OCI-LY1 (cell line): ENCODE data around the gene FMC1.

Experiments used
- H2AFZ ChIP-seq: fragments of 200-600 bp; sonication (generic), shearing (Covaris generic); 2 replicates; pipeline ENCODE4 v1.6.0; 2014; ENCODE audit warnings: antibody characterized with exemption, mild to moderate bottlenecking, low read length
- H3F3A ChIP-seq: fragments of 200-600 bp; sonication (generic), shearing (Covaris generic); 2 replicates; pipeline ENCODE4 v1.6.0; 2014; ENCODE audit warnings: mild to moderate bottlenecking, antibody characterized with exemption, low read length, moderate library complexity; ENCODE audit not compliant: insufficient read depth
- H3K27ac ChIP-seq: fragments of 200-600 bp; sonication (generic); 2 replicates; pipeline ENCODE4 v1.5.1; 2014; ENCODE audit warnings: low read length, mixed run types, mild to moderate bottlenecking, low read depth; ENCODE audit not compliant: poor library complexity, severe bottlenecking
- H3K27me3 ChIP-seq: fragments of 200-600 bp; sonication (generic); 2 replicates; pipeline ENCODE4 v1.6.0; 2014; ENCODE audit warnings: antibody characterized with exemption, mild to moderate bottlenecking, low read length, moderate library complexity; ENCODE audit not compliant: insufficient read depth
- H3K36me3 ChIP-seq: fragments of 200-600 bp; sonication (generic); 2 replicates; pipeline ENCODE4 v1.6.1; 2014; ENCODE audit warnings: mild to moderate bottlenecking, antibody characterized with exemption, low read length, moderate library complexity, mixed read lengths; ENCODE audit not compliant: insufficient read depth
- H3K4me1 ChIP-seq: fragments of 200-600 bp; sonication (generic); 2 replicates; pipeline ENCODE4 v1.5.1; 2014; ENCODE audit warnings: mild to moderate bottlenecking, low read length, moderate library complexity; ENCODE audit not compliant: insufficient read depth, severe bottlenecking
- H3K4me2 ChIP-seq: fragments of 200-600 bp; sonication (generic), shearing (Covaris generic); 2 replicates; pipeline ENCODE4 v1.6.1; 2014; ENCODE audit warnings: low read length
- H3K4me3 ChIP-seq: fragments of 200-600 bp; sonication (generic); 2 replicates; pipeline ENCODE4 v1.5.1; 2014; ENCODE audit warnings: low read length, low read depth, mild to moderate bottlenecking, mixed read lengths; ENCODE audit not compliant: poor library complexity, severe bottlenecking
- H3K79me2 ChIP-seq: fragments of 200-600 bp; shearing (Covaris generic); 2 replicates; pipeline ENCODE4 v1.6.1; 2016; ENCODE audit warnings: mixed run types, low read length, mixed read lengths; ENCODE audit not compliant: insufficient read depth
- H3K9ac ChIP-seq: fragments of 200-600 bp; sonication (generic), shearing (Covaris generic); 2 replicates; pipeline ENCODE4 v1.6.1; 2014; ENCODE audit warnings: mild to moderate bottlenecking, low read length, mixed read lengths
- H3K9me2 ChIP-seq: fragments of 200-600 bp; sonication (generic), shearing (Covaris generic); 2 replicates; pipeline ENCODE4 v1.6.1; 2014; ENCODE audit warnings: low read depth, mild to moderate bottlenecking, low read length, mixed read lengths
- H3K9me3 ChIP-seq: fragments of 200-600 bp; shearing (Covaris generic); 2 replicates; pipeline ENCODE4 v1.6.1; 2014; ENCODE audit warnings: low read length, mixed read lengths
- H4K20me1 ChIP-seq: fragments of 200-600 bp; sonication (generic), shearing (Covaris generic); 2 replicates; pipeline ENCODE4 v1.6.0; 2016; ENCODE audit warnings: mild to moderate bottlenecking, low read length; ENCODE audit not compliant: insufficient read depth
- EZH2 ChIP-seq: fragments of 200-600 bp; sonication (generic), shearing (Covaris generic); IDR thresholded peaks from 2 replicates; pipeline ENCODE4 v1.8.0; 2017; ENCODE audit warnings: borderline replicate concordance, mixed run types, mild to moderate bottlenecking, antibody characterized with exemption, low read length, moderate library complexity, mixed read lengths
- TF ChIP-seq, protein P1 (sequence below): fragments of 200-600 bp; sonication (generic), shearing (Covaris generic); IDR thresholded peaks from 2 replicates; pipeline ENCODE4 v1.5.1; 2017; ENCODE audit warnings: mild to moderate bottlenecking, antibody characterized with exemption, low read length, moderate library complexity, mixed read lengths

FMC1 gene

DNA sequence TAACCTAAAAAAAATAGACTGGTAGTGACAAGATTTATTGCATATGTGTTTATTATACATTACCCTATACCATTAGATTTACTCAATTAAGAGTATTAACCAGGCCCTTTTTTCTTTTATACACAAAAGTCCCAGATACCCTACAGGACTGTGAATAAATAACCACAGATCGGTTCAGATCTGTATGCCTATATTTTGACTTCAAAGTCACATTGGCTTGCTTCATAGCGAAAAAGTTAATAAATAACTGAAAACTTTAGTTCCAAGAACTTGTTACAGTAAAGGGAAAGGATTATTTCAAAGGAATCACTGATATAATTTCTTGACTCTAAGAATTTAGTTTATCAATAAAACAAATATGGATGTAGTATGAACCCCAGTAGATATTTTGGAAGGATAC is 41.8 kb upstream of the FMC1 start:
- Histone ChIP-seq H3F3A (no peaks in the 10 kb centered on the region), H4K20me1 (no peaks in the 10 kb centered on the region), H3K79me2 (no peaks in the 10 kb centered on the region), H3K4me1 (no peaks in the 10 kb centered on the region), H3K9ac (no peak overlapping the region), H3K9me2 (no peaks in the 10 kb centered on the region), H3K36me3 (peaks cover 14% of the 10 kb centered on the region; the same call in 1 of the 2 replicates), H3K27me3 (no peaks in the 10 kb centered on the region), H3K4me3 (no peak overlapping the region), H2AFZ (no peak overlapping the region), H3K4me2 (no peak overlapping the region), H3K9me3 (no peaks in the 10 kb centered on the region), H3K27ac (no peak overlapping the region)
- no peak for TF ChIP-seq EZH2
- TF ChIP-seq, protein P1, sequence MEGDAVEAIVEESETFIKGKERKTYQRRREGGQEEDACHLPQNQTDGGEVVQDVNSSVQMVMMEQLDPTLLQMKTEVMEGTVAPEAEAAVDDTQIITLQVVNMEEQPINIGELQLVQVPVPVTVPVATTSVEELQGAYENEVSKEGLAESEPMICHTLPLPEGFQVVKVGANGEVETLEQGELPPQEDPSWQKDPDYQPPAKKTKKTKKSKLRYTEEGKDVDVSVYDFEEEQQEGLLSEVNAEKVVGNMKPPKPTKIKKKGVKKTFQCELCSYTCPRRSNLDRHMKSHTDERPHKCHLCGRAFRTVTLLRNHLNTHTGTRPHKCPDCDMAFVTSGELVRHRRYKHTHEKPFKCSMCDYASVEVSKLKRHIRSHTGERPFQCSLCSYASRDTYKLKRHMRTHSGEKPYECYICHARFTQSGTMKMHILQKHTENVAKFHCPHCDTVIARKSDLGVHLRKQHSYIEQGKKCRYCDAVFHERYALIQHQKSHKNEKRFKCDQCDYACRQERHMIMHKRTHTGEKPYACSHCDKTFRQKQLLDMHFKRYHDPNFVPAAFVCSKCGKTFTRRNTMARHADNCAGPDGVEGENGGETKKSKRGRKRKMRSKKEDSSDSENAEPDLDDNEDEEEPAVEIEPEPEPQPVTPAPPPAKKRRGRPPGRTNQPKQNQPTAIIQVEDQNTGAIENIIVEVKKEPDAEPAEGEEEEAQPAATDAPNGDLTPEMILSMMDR, result no peak

DNA sequence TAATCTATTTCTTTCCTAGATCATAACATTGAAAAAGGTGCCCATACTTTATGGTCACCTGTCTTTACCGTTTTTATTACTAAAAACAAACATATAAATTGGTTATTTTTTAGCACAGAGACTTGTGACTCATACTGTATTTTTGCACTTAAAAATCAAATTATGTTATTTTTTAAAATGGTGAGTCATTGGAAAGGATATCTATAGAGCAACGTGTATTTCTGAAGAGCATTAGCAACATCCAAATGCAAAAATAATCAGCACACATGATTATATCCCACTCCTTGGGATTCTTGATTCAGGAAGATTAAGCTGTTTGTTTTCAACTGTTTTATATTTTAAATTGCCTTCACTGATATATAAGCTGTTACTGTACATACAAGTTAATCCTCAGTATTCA is 40.7 kb upstream of the FMC1 start:
- TF ChIP-seq, protein P1, result no peak
- no peak for TF ChIP-seq EZH2
- no peaks in the 10 kb centered on the region for H3K27me3 ChIP-seq
- H3K9me3 ChIP-seq, result no peaks in the 10 kb centered on the region
- H3K9ac ChIP-seq, result no peak overlapping the region
- no peaks in the 10 kb centered on the region for H3K9me2 ChIP-seq
- H4K20me1 ChIP-seq, result no peaks in the 10 kb centered on the region
- H3K36me3 ChIP-seq, result peaks cover 14% of the 10 kb centered on the region; the same call in 1 of the 2 replicates
- no peaks in the 10 kb centered on the region for H3F3A ChIP-seq
- H3K4me2 ChIP-seq, result no peak overlapping the region
- no peak overlapping the region for H2AFZ ChIP-seq
- no peaks in the 10 kb centered on the region for H3K79me2 ChIP-seq
- no peak overlapping the region for H3K4me3 ChIP-seq
- H3K27ac ChIP-seq, result no peak overlapping the region
- H3K4me1 ChIP-seq, result no peaks in the 10 kb centered on the region

DNA sequence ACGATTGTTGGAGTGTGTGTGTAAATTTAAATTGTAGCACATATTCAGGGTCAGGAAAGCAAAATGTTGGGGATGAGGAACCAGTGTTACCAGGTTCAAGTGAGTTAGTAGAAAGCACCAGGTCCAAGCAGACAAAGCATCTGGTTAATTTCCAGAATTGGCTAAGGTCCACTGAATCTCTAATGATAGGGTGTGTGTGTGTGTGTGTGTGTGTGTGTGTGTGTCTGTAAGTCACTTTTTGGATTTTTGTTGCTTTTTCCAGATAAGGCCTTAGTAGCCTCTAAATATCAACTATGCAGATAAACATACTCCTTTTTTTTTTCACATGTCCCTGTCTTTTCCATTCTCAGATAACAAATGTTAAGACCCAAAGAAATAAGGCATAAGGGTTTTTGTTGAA is 36.6 kb upstream of the FMC1 start:
- no peaks in the 10 kb centered on the region for H3K79me2 ChIP-seq
- H3K27ac ChIP-seq, result no peak overlapping the region
- H3K4me2 ChIP-seq, result no peak overlapping the region
- H3K9me3 ChIP-seq, result no peaks in the 10 kb centered on the region
- no peaks in the 10 kb centered on the region; the same call in 1 of the 2 replicates for H3K36me3 ChIP-seq
- no peaks in the 10 kb centered on the region for H3K4me1 ChIP-seq
- H4K20me1 ChIP-seq, result no peaks in the 10 kb centered on the region
- H3K27me3 ChIP-seq, result no peaks in the 10 kb centered on the region
- H3K4me3 ChIP-seq, result no peak overlapping the region
- H3F3A ChIP-seq, result no peaks in the 10 kb centered on the region
- no peak for TF ChIP-seq EZH2
- TF ChIP-seq, protein P1, result no peak
- no peaks in the 10 kb centered on the region for H3K9me2 ChIP-seq
- no peak overlapping the region for H2AFZ ChIP-seq
- H3K9ac ChIP-seq, result no peak overlapping the region
